ENCODE data around the gene ZNF536.
"Not testable (repeated sequence)": the region's sequence is repeated elsewhere in the genome, so short reads cannot be mapped to it uniquely, and the experiment has no call there.

ZNF536 gene

DNA sequence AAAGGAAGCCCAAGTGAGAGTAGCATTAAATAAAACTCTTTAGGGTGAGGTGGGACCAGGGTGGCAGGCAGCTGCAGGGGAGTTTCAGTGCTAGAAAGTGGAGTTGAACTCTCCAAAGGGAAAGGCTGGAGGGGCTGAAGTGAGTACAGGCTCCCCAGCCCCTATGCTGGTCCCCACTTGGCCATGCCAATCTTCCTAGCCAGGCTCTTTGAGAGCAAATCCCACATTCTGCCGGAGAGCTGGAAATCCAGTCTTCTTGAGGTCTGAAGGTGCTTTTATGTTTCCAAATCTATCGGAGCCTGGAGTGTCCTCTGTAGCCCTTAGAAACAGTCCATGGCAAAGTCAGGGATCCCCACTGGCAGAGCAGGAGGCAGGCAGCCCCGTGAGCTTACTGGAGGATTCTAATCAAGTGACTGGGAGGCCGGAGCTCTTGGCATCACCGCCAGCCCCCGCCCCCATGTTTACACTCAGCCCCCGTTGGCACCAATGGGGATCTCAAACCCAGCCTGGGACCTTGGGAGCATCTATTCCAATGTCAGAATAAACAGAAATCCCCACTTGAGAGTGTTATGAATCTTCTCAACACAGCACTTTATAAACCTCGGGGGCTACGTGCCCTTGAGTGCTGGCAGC, 18.3 kb downstream of the ZNF536 start:
- no peak for DNase-seq

DNA sequence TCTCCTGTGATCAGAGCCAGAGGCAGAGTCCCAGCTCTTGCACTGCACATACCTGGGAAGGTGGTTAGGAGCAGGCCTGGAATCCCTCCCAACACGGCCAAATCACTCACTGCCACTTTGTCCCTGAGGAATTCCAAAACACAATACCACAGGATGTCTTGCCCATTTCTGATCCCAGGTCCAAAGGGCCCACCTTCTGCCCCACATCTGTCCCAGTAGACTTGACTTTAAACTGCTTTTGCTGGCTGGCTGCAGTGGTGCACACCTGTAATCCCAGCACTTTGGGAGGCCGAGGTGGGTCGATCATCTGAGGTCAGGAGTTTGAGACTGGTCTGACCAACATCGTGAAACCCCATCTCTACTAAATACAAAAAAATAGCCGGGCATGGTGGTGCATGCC, 18.9 kb downstream of the ZNF536 start:
- DNase-seq, result no peak

DNA sequence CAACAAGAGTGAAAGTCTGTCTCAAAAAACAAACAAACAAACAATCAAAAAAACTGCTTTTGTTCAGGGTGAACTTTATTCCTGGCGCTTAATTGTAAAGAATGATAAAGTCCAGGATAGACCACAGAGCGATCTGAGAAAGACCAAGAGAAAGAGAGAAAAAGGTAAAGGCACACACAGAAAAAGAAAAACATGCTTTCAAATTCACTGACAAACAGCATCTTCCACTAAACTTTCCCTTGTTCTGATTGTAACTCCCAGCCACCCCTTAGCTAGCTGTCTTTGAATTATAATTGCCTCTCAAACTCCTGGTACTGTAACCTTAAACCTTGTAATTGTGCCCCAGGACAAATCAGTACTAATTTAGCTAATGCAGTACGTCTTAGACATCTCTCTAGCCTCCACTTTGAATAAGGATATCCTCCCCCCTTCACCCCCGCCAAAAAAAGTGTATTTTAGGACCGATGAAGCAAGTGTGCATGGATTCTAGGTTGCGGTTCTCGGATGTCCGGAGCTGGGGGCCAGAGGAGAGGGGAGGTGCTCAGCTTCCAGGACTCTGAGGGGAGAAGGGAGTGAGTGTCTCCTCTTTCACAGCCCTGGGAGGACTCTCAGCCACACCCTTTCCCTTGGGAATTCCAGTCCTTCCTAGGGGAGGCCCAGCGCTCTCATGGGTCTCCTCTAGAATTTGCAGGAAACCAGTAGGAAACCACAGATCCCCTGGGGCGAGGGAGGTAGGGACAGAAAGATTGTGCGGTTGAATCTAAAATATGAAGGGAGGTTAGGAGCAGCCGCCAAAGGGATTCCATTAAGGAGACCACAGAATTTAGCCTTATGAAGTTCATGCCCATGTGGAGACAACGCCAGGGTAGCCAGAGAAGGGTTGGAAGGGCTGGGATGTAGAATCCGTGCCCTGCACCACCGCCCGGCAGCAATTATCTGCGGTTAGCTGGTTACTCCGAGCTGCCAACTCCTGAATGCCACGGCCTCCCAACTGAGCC, 19.7 kb downstream of the ZNF536 start:
- DNase-seq, result no peak

DNA sequence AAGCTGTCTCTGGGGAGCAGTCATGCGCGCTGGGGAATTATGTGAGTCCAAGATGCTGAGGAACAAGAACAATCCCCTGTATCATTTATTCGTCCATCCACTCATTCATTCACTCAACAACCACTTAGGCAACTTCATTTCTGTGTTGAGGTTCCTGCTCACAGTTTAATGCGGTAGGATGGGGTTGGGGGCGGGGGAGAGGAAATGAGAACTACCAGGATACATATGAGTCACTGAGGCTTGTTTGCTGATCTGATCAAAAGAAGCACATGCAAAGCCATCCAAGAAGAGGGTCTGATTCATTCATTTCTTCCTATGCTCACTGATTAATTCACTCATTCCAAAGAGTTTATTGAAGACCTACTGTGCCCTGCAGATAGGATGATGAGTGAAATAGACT, 20.9 kb downstream of the ZNF536 start:
- no peak for DNase-seq

DNA sequence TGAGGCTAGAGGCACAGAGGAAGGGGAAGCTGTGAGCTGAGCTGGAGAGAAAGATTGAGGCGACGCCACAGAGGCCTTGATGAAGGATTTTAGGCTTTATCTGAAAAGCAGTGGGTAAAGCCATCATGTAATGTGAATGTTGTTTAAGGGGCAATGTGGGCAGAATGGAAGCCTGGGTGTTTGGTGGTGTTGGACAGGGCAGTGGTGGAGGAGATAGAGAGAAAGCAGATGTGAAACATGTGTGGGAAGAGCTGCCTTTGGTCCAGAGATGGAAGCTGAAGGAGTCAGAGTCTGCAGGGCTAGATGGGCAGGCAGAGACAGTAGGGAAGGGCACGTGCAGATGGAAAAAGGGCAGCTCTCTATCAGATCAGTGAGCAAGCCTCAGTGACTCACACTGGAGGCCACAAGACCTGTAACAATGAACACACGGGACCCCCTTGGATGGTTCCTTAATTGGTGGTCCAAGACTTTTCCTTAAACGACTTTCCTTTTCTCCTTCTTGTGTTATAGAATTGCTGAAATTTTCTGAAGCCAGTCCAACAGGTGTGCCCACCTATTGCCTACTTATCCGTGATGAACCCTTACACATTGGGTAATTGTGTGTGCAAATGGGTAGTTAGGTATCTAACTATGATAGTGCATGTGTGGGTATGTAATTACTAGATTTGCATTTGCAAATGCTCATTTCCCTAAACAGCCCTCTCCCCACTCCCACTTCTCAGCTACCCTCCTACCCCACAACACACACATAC, 21.7 kb downstream of the ZNF536 start:
- no peak for DNase-seq

DNA sequence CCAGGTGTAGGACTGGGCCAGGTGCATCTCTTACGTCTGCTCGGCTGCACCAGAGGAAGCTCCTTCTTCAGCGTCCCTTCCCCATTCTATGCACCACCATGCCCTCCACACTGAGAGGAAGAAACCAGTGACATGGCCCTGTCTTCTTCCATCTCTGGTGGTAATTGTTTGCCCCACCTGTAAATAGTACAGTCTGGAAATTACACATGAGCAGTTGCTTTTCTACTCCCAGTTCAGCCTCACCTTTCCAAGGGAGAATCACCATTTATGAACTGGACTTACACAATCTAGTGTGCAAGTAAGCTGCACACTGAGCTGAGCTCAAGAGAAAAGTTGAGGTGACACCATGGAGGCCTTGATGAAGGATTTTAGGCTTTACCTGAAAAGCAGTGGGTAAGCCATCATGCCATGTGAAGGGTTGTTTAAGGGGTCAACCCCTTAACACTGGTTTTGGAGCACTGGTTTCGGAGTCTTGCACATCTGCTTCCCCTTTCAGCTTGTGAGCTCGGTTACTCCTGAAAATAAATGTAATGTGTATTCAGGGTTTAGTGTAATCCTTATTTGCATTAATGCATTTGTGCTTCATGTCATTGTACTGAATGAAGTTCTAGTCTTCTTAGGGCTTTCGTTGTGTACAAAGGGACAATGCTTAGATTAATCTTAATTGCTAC, 22.4 kb downstream of the ZNF536 start:
- DNase-seq, result no peak

DNA sequence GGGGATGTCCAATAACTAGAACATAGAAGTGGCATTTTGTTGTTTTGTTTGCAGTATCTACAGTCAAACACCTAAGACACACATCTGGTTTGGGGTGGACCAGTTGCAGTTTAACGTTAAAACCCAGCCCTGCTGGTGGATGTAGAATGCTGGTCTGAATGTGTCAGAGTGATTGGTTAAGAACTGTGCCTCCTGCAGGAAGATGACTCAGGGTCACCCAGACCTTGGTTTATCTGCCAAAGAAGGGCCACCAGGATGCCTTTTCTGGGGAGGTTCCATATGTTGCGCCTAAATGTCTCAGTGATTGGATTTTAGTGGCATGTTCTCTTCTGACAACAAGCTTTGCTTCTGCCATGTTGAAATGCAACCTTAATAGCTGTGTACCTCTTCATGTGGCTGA, 23.1 kb downstream of the ZNF536 start:
- no peak for DNase-seq

DNA sequence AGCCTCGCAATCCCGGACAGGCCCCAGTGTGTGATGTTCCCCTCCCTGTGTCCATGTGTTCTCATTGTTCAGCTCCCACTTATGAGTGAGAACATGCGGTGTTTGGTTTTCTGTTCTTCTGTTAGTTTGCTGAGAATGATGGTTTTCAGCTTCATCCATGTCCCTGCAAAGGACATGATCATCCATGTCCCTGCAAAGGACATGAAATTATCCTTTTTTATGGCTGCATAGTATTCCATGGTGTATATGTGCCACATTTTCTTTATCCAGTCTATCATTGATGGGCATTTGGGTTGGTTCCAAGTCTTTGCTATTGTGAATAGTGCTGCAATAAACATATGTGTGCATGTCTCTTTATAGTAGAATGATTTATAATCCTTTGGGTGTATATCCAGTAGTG, 26.4 kb downstream of the ZNF536 start:
- DNase-seq, result not testable (repeated sequence)

DNA sequence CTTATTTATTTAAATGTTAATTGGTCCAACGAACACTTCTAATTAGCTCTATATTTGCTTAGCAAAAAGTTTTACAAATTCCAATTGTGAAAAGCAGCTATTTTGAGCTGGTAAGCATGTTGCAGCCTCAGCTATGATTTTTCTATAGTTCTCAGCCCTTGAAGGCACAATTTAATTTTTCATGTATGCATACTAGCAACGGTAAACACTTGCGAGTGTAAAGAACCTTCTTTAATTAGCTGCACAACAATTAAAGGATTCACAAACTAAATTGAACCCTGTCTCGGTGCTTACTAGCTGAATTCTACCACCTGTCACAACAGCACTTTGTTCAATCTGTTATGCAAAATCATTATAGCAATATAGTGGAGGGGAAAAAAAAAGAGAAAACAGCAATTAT, 29.8 kb downstream of the ZNF536 start:
- DNase-seq, result no peak

DNA sequence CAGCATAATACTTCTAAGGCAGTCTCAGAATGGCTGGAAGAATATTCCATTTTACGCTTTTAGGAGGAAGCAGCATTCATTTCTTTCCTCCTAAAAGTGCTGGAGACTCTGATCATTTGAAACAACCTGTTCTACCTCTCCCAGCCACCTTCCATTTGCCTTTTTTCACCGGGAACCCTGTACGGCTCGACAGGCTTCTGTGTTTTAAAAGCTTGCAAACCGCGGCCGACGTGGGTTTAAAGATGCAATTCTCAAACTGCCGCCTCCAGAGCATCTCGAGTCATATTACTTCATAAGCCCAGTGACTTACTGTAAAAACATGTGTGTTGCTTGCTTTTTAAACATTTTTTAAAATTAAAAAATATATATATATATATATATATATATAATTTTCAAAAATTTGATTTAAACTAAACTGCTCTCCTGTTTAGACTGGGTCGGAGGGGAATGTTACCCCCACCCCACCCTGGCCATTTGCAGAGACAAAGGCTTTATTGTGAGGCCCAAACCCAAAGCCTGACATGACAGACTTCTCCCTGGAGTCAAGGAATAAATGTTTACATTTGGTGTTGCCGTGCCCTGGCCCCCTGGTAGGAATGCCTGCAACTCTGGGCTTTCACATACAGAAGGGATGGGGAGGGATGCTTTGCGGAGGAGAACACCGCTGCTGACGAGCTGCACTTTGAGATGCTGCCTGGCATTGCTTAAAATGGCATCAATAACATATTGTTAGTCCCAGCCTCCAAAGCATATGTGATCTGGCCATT, 30.4 kb downstream of the ZNF536 start:
- DNase-seq, result no peak

DNA sequence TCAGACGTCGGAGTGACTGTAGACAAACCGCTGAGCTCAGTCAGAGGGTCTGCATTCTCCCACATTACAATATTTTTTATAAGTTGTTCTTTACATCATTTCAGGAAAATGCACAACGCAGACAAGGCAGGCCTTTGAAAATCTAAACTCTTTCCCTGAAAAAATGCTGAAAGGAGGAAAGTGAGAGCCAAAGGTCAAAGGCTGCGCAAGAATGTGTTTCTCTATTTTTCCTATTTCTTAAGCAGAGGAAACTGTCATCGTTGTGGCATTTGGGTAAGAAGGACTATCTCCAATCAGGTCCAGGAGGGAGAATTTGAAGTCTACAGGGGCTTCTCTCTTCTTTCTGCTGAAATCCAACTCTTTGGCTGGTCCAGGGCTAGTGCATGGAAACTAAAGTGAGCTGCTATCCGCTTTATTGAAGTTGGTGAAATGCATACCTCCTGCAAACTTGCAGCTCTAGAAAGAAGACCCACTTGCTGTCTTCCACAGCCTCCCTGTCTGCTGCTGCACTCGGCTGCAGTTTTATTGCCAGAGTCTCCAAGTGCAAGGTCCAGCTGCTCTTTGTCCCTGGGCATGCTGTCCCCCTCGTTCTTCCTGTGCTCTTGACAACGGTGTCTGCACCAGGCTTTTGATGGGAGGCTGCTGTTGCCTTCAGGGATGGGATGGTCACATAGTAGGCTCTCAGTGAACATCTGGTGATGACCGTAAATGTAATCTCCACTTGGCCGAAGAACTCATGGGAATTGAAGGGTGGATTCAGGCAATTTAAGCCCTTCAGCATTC, 31.2 kb downstream of the ZNF536 start:
- no peak for DNase-seq

DNA sequence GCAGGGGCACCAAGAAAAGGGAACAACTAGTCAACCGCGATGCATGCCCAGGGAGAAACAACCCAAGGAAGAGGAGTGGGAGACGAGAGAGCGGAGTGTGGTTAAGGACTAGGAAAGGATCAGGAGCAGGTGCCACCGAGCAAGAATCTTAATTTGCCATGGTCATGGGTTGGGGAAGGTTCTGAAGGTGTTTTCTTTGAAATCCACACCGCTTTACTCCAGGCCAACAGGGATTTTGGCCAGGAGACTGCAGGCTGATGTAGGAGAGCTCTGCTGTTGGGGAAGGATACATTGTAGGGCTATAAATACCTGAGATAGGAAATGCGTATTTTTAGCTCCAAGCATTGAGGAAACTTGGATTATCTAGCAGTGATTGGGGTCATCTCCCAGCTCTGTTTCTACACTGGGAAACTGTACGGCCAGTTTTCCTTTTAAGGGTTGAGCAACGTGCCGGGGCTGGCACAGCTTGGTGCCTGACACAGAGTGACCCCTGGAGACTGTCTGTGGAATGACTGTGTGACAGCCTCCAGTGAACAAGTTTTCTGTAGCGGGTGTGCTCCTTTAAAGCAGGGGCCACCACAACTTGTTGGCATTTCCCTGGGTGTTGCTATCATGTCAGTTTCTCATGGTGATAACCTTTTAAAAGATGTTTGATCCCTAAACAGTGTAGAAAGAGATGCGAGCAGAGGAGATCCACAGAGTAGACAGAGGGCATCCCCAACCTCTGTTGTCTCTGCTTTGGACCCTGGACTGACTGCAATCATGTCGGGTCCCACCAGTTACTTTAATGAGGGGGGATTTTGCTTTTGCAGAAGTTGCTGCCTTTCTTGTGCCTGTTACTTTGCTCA, 34.3 kb downstream of the ZNF536 start:
- no peak for DNase-seq

DNA sequence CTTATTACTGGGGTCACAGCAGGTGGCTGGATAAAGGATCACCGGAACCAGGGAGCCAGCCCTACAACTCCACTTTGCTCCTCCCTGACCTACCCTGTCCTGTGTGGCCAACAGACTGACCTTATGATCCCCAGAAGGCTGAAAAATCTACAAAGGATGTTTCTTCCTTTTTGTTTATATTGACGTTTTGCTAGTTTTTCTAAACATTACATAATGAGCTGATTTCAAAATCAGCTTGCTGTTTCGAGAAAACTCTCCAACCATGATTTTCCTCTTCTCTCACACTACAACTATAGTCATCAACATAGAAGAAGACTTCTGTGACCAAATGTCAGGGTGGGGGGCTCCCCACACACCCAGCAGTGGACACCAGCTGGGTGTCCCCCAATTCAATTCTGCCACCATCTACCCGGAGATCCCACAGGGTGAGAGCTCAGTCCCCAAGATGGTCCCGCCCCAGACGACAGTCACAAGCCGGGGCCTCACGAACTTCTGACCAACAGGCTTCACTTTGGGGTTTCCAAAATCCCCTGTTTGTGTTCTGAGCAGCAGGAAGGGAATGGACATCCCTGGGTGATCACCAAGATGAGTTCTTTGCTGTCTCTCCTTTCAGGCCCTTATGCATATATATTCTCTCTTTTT, 35.0 kb downstream of the ZNF536 start:
- no peak for DNase-seq

DNA sequence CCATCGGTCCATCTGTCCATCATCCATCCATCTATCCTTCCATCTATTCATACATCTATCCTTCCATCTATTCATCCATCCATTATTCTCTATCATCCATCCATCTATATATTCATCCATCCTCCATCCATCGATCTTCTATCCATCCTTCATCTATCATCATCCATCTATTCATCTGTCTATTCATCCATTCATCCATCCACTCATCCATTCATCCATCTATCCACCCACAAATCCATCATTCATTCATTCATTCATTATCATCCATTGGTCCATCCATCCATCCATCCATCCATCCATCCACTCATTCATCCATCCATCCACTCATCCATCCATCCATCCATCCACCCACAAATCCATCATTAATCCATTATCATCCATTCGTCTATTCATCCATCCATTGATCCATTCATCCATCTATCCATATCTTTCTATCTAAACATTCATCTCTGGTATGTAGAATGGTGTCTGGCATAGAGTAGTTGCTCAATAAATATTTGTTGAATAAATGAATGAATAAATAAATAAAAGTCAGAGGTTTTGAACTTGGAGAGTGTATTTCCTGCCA, 36.6 kb downstream of the ZNF536 start:
- DNase-seq, result no peak

DNA sequence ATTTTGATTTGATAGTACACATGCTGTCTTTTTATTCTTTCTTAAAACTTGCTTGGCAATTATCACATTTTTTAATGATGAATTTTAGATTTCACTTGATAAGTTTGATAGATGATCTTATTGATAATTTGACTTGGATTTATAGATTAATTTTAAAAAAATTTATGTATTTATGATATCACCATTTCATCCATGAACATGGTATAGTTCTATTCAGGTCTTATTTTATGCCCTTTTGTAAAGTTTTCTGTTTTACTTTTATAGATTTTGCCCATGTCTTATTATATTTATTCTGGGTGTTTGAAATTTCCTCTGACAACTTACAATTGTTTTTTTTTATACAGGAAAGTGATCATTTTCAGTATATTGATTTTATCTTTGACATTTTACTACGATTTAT, 39.5 kb downstream of the ZNF536 start:
- DNase-seq, result no peak

DNA sequence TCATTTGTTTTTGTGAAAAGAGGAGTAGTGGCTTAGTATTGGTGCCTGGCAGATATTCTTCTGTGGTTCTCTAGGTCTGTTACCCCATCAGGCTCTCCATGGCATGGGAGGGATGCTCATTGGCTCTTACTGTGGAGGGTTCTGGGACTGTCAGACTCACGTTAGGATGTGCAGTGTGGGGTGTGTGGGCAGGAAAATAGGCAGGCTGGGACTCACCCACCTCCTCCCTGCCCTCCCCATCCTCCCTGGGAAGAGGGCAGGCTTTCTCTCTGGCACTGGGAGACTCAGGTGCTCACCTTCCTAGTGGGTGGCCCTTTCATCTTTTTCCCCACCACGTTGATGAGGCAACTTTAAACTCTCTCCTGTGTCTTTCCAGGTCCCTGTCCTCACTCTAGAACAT, 44.2 kb downstream of the ZNF536 start:
- no peak for DNase-seq

DNA sequence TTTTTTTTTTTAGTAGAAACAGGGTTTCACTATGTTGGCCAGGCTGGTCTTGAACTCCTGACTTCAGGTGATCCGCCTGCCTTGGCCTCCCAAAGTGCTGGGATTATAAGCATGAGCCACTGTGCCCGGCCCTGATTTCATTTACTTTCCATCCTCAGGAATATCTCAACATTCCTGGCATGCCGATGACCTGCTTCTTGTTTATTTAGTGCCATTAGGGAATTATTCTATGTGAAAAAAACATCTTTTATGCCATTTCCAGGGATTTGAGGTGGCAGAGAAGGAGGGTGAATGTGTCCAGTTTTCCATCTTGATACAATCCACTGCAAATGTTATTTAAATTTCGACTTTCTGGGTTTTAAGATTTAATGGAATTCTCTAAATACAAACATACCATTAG, 45.0 kb downstream of the ZNF536 start:
- not testable (repeated sequence) for DNase-seq

DNA sequence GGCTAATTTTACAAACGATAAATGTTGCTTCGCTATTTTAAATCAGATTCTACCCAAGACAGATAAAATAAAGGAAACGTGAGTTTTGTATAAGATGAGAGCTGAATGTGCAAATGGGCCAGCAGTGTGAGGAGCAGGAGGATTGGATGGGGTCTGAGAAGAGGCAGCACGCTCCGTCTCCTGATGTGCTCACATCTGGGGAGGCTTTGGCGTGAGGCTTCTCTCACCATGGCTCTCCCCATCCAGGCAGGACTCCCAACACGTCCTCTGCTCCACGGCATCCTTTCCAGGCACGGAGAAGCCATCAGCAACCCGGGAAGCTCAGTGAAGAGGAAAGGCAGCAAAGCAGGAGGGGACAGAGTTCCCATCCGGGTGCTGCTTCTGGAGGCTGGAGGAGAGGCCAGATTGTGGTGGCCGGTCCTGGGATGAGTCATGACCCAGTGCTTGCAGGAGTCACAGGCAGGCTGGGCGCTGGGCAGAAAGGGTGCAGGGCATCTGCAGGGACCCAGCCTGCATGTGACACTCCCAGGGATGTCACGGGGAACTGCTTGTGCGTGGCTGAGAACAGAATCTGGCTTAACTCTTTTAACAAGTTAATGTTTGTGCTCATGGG, 47.5 kb downstream of the ZNF536 start:
- DNase-seq, result no peak

DNA sequence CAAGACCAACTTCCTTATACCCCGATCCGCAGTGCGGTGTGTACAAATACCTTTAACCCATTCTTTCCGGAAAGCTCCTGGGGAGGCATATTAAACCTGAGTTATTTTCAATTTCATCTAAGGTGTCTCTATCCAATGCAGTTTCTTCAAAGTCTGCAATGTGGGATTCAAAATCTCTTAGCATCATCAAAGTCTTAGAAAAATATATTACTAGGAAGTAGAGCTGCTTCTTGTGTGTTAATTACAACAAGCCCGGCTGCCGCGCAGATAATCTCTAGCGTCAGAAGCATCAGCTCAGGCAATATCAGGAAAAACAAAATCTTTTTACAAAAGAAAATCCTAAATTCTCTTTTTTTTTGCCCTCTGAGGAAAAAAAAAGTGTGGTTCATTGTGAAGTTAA, 48.1 kb downstream of the ZNF536 start:
- DNase-seq, result no peak

All from cortex of kidney (tissue), 1 donor.